Neuronal stem cell (in vitro differentiated cells): ENCODE results near the gene RAB35.
A peak's percentile ranks its signal among the peaks of the same experiment; 100 is the strongest.

ENCODE experiments used
- DNase-seq: peaks from one replicate; pipeline ENCODE4 v3.0.0-alpha.2; 2013; ENCODE audit warnings: low spot score
- H2AFZ ChIP-seq: one replicate; pipeline ENCODE4 v1.6.1; 2013; ENCODE audit warnings: mild to moderate bottlenecking, low read length, inconsistent platforms
- H2AK5ac ChIP-seq: 2 replicates; pipeline ENCODE4 v1.6.1; 2013; ENCODE audit warnings: low read depth, mild to moderate bottlenecking, inconsistent platforms, low read length, moderate library complexity, mixed read lengths
- H2BK120ac ChIP-seq: 2 replicates; pipeline ENCODE4 v1.6.1; 2013; ENCODE audit warnings: low read depth, mild to moderate bottlenecking, inconsistent platforms, low read length, moderate library complexity, mixed read lengths
- H2BK12ac ChIP-seq: one replicate; pipeline ENCODE4 v1.6.1; 2013; ENCODE audit warnings: low read length, inconsistent platforms
- H2BK15ac ChIP-seq: 2 replicates; pipeline ENCODE4 v1.6.1; 2013; ENCODE audit warnings: mild to moderate bottlenecking, low read length, inconsistent platforms, mixed read lengths
- H2BK5ac ChIP-seq: one replicate; pipeline ENCODE4 v1.6.1; 2013; ENCODE audit warnings: inconsistent platforms, mild to moderate bottlenecking, low read length, moderate library complexity
- H3K14ac ChIP-seq: one replicate; pipeline ENCODE4 v1.6.1; 2013; ENCODE audit warnings: low read length, inconsistent platforms
- H3K18ac ChIP-seq: 2 replicates; pipeline ENCODE4 v1.6.1; 2013; ENCODE audit warnings: low read length, inconsistent platforms
- H3K23ac ChIP-seq: 2 replicates; pipeline ENCODE4 v1.6.1; 2013; ENCODE audit warnings: low read depth, mild to moderate bottlenecking, mixed read lengths, low read length, inconsistent platforms; ENCODE audit not compliant: poor library complexity
- H3K27ac ChIP-seq: replicated peaks from 3 replicates; pipeline ENCODE4 v1.5.1; 2013; ENCODE audit warnings: low read length, inconsistent platforms
- H3K27me3 ChIP-seq, 3 experiments: 2 replicates each; pipeline ENCODE4 v1.6.1; 2013; ENCODE audit warnings: low read length in 3 of 3, mild to moderate bottlenecking in 2 of 3, inconsistent platforms in 1 of 3, low read depth in 1 of 3, mixed read lengths in 1 of 3, moderate library complexity in 1 of 3; ENCODE audit not compliant: control insufficient read depth in 3 of 3, insufficient read depth in 3 of 3
- H3K36me3 ChIP-seq, 2 donors: replicated peaks in 1 of 2; 2 replicates each; pipeline ENCODE4 v1.6.1; 2013; ENCODE audit warnings: low read length in 2 of 2; ENCODE audit not compliant: control insufficient read depth in 2 of 2, insufficient read depth in 2 of 2
- H3K4ac ChIP-seq: 2 replicates; pipeline ENCODE4 v1.6.1; 2013; ENCODE audit warnings: inconsistent platforms, mild to moderate bottlenecking, low read length, moderate library complexity
- H3K4me1 ChIP-seq, 2 donors: 1 replicate in 1 of 2; 2 replicates in 1 of 2; pipeline ENCODE4 v1.6.1; 2013; ENCODE audit warnings: low read length in 2 of 2, low read depth in 1 of 2; ENCODE audit not compliant: control insufficient read depth in 2 of 2, insufficient read depth in 1 of 2
- H3K4me2 ChIP-seq: one replicate; pipeline ENCODE4 v1.6.1; 2013; ENCODE audit warnings: mild to moderate bottlenecking, low read length, inconsistent platforms; ENCODE audit not compliant: insufficient read depth, poor library complexity, severe bottlenecking
- H3K4me3 ChIP-seq, 2 donors: 2 replicates each; pipeline ENCODE4 v1.5.1; 2013; ENCODE audit warnings: low read length in 2 of 2, mild to moderate bottlenecking in 2 of 2, inconsistent platforms in 1 of 2, moderate library complexity in 1 of 2
- H3K79me1 ChIP-seq: one replicate; pipeline ENCODE4 v1.6.1; 2013; ENCODE audit warnings: low read depth, mild to moderate bottlenecking, inconsistent platforms, low read length, moderate library complexity
- H3K9ac ChIP-seq: one replicate; pipeline ENCODE4 v1.6.1; 2013; ENCODE audit warnings: mild to moderate bottlenecking, low read depth, low read length, inconsistent platforms; ENCODE audit not compliant: poor library complexity
- H3K9me3 ChIP-seq, 2 donors: replicated peaks in 1 of 2; 2 replicates each; pipeline versions ENCODE3 to v1.6.1; 2013; ENCODE audit warnings: low read length in 2 of 2, mild to moderate bottlenecking in 2 of 2, inconsistent platforms in 1 of 2, low read depth in 1 of 2, mixed read lengths in 1 of 2, moderate library complexity in 1 of 2; ENCODE audit not compliant: control insufficient read depth in 2 of 2, insufficient read depth in 1 of 2
- H4K8ac ChIP-seq: one replicate; pipeline ENCODE4 v1.6.1; 2013; ENCODE audit warnings: low read depth, mild to moderate bottlenecking, inconsistent platforms, low read length, moderate library complexity
- H4K91ac ChIP-seq: one replicate; pipeline ENCODE4 v1.6.1; 2013; ENCODE audit warnings: low read length, low read depth, mild to moderate bottlenecking, inconsistent platforms; ENCODE audit not compliant: poor library complexity
- WGBS, 2 donors: extraction: QIAGEN DNeasy Blood & Tissue Kit; methylation state at CpG; one replicate each; pipeline ENCODE4 v1.1.7; 2013; ENCODE audit warnings: missing lambda C conversion rate in 2 of 2, mixed read lengths in 1 of 2; ENCODE audit not compliant: insufficient read length in 2 of 2, insufficient replicate concordance in 1 of 2; ENCODE audit errors: extremely low coverage in 2 of 2; 5-methylcytosine and 5-hydroxymethylcytosine counted together

The RAB35 gene

GRCh38 chr12:120155072-120155471 lies 38.5 kb upstream of the RAB35 start:
- no peak for DNase-seq
- no peak overlapping the region for H2BK12ac ChIP-seq
- H2AFZ ChIP-seq, result no peak overlapping the region
- H2BK5ac ChIP-seq, result no peak overlapping the region
- H3K79me1 ChIP-seq, result no peaks in the 10 kb centered on the region
- H3K18ac ChIP-seq, result no peak overlapping the region
- H3K4me1 ChIP-seq, result no peaks in the 10 kb centered on the region
- no peaks in the 10 kb centered on the region for H3K27me3 ChIP-seq
- H2AK5ac ChIP-seq, result no peak overlapping the region
- H3K23ac ChIP-seq, result no peak overlapping the region
- H3K4me2 ChIP-seq, result no peak overlapping the region
- peaks cover 70 to 91% of the 10 kb centered on the region in 2 donors for H3K36me3 ChIP-seq
- H4K91ac ChIP-seq, result no peak overlapping the region
- no peak overlapping the region for H3K9ac ChIP-seq
- no peak overlapping the region for H3K14ac ChIP-seq
- H3K9me3 ChIP-seq, result peaks cover 0 to 7% of the 10 kb centered on the region in 2 donors
- no peak overlapping the region for H3K4me3 ChIP-seq
- no CpG with 5 or more reads among the region's 15 CpGs for WGBS, 2 donors
- no peak overlapping the region for H3K4ac ChIP-seq
- no peak overlapping the region for H4K8ac ChIP-seq
- H2BK15ac ChIP-seq, result no peak overlapping the region
- no peak overlapping the region for H3K27ac ChIP-seq
- H2BK120ac ChIP-seq, result no peak overlapping the region

DNA sequence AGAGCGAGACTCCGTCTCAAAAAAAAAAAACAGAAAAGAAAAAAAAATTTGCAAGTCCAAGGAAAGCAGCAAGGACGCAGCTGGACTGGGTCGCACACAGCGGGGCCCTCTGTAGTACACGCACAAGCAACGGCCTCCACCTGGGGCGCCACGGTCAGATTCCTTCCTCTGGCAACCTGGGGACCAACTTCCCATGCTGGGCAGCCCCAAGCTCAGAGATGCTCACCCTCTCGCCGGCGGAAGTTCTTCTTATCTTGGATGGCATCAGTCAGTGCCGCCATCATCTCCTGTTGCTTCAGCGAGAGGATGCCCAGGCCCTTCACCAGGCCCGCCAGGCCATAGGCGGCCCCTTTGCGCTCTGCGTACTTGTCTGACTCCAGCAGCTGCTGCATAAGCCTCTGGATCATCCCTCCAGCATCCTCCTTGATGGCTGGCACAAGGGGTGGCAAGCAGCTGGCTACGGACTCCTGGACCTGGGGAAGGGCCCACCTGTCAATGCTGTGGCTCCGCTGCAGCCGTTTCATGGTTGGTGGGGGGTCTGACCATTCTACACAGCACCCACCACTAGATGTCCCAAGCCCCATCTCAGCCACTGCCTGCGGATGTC lies 34.5 kb upstream of the RAB35 start:
- no peaks in the 10 kb centered on the region for H3K4me1 ChIP-seq
- no peak overlapping the region for H3K14ac ChIP-seq
- no peak overlapping the region for H4K91ac ChIP-seq
- H3K4me2 ChIP-seq, result no peak overlapping the region
- H2BK12ac ChIP-seq, result no peak overlapping the region
- H3K4ac ChIP-seq, result no peak overlapping the region
- H4K8ac ChIP-seq, result no peak overlapping the region
- no peak overlapping the region for H3K18ac ChIP-seq
- no peak overlapping the region for H2BK120ac ChIP-seq
- no peak overlapping the region for H3K4me3 ChIP-seq
- H3K27ac ChIP-seq, result no peak overlapping the region
- H3K36me3 ChIP-seq, result peaks cover 62 to 93% of the 10 kb centered on the region in 2 donors
- peaks cover 3% of the 10 kb centered on the region for H3K79me1 ChIP-seq
- no peak overlapping the region for H2AK5ac ChIP-seq
- no peak for DNase-seq
- H2AFZ ChIP-seq, result no peak overlapping the region
- H3K9ac ChIP-seq, result no peak overlapping the region
- no peaks in the 10 kb centered on the region for H3K27me3 ChIP-seq
- no CpG with 5 or more reads among the region's 22 CpGs for WGBS, 2 donors
- no peak overlapping the region for H2BK5ac ChIP-seq
- no peak overlapping the region for H2BK15ac ChIP-seq
- H3K9me3 ChIP-seq, result peaks cover 0 to 4% of the 10 kb centered on the region in 2 donors
- no peak overlapping the region for H3K23ac ChIP-seq

DNA sequence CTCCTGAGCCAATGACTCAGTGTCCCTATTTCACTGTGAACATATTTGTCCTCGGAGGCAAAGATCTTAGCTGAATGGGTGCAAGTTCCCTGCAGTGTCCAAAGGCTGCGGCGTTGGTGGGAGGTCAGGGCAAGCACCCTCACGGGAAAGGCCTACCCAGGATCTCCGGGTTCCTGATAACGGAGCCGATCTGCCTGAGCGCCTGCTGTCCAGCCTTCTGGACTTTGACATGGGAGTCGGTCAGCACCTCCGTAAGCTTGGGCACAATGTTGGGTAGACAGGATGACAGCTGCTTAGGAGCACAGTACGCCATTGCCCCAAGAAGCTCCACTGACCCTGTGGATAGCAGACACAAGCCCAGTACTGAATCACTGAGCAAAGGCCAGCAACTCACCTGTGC lies 31.5 kb upstream of the RAB35 start:
- no CpG with 5 or more reads among the region's 11 CpGs for WGBS, 2 donors
- Histone ChIP-seq H3K4ac (no peak overlapping the region), H3K9me3 (peaks cover 0 to 3% of the 10 kb centered on the region in 2 donors), H3K14ac (no peak overlapping the region), H4K8ac (no peak overlapping the region), H2BK15ac (no peak overlapping the region), H4K91ac (no peak overlapping the region), H2AFZ (no peak overlapping the region), H2BK120ac (no peak overlapping the region), H3K27ac (no peak overlapping the region), H3K23ac (no peak overlapping the region), H2BK12ac (no peak overlapping the region), H3K4me2 (no peak overlapping the region), H3K4me1 (no peaks in the 10 kb centered on the region), H3K18ac (no peak overlapping the region), H2BK5ac (no peak overlapping the region), H3K9ac (no peak overlapping the region), H3K27me3 (no peaks in the 10 kb centered on the region), H3K4me3 (peak overlapping the region in 1 of 2 donors; percentile 46), H3K79me1 (peaks cover 3% of the 10 kb centered on the region), H2AK5ac (no peak overlapping the region), H3K36me3 (peaks cover 50 to 93% of the 10 kb centered on the region in 2 donors)
- no peak for DNase-seq

GRCh38 chr12:120145164-120145563 lies 28.6 kb upstream of the RAB35 start:
- peaks cover 64 to 100% of the 10 kb centered on the region in 2 donors for H3K36me3 ChIP-seq
- no peak overlapping the region for H3K4ac ChIP-seq
- no peak overlapping the region for H3K27ac ChIP-seq
- no peak for DNase-seq
- no peak overlapping the region for H4K91ac ChIP-seq
- no peak overlapping the region for H2AFZ ChIP-seq
- no peak overlapping the region for H2BK12ac ChIP-seq
- H2AK5ac ChIP-seq, result no peak overlapping the region
- no peak overlapping the region for H3K9ac ChIP-seq
- no peaks in the 10 kb centered on the region for H3K4me1 ChIP-seq
- no peak overlapping the region for H2BK5ac ChIP-seq
- peaks cover 7% of the 10 kb centered on the region for H3K79me1 ChIP-seq
- peaks cover 0 to 2% of the 10 kb centered on the region in 2 donors for H3K9me3 ChIP-seq
- peak overlapping the region in 1 of 2 donors; percentile 48 for H3K4me3 ChIP-seq
- no CpG with 5 or more reads among the region's 8 CpGs for WGBS, 2 donors
- no peak overlapping the region for H3K4me2 ChIP-seq
- H2BK15ac ChIP-seq, result no peak overlapping the region
- H3K27me3 ChIP-seq, result no peaks in the 10 kb centered on the region
- H2BK120ac ChIP-seq, result no peak overlapping the region
- H3K23ac ChIP-seq, result peak overlapping the region; percentile 83
- H3K14ac ChIP-seq, result no peak overlapping the region
- no peak overlapping the region for H4K8ac ChIP-seq
- H3K18ac ChIP-seq, result no peak overlapping the region
